Pancreas (tissue), 10 donors: Measurements from ENCODE around the gene TEX9. TPM values are rescaled to one million over a fixed set of nuclear protein-coding genes. Genes with fewer than 3 reads are reported as not detected.

Experiments
- ATAC-seq, 4 donors: fragments of 200-7000 bp; cut with Tn5 transposase; one replicate each; pipeline versions ENCODE4 v1.8.0 to v1.9.1; 2020; ENCODE audit warnings: mild to moderate bottlenecking in 4 of 4, moderate library complexity in 4 of 4
- DNase-seq, 6 donors: peaks; one replicate each; pipeline ENCODE4 v3.0.0-alpha.2; 2020
- FAIRE-seq: peaks from 2 replicates; lab custom pipeline; 2012; peaks lifted over from hg19 to GRCh38; lab: Jason Lieb, UNC
- H3K27ac ChIP-seq, 4 donors: fragments of 200-600 bp; sonication (generic); 1 replicate in 3 of 4; 2 replicates in 1 of 4; pipeline versions ENCODE4 v1.5.0 to v1.8.0; 2020
- H3K27me3 ChIP-seq, 4 donors: fragments of 200-600 bp; one replicate each; pipeline ENCODE4 v1.8.0; 2021
- H3K36me3 ChIP-seq, 3 donors: fragments of 200-600 bp; sonication (generic) in 1 of 3; one replicate each; pipeline versions ENCODE4 v1.5.0 to v1.8.0; 2020 to 2021
- H3K4me1 ChIP-seq, 3 donors: fragments of 200-600 bp; one replicate each; pipeline ENCODE4 v1.8.0; 2021
- H3K4me3 ChIP-seq, 4 donors: fragments of 200-600 bp; sonication (generic) in 2 of 4; one replicate each; pipeline versions ENCODE4 v1.5.0 to v1.8.0; 2020 to 2021
- H3K9me3 ChIP-seq, 4 donors: fragments of 200-600 bp; one replicate each; pipeline ENCODE4 v1.8.0; 2021
- CTCF ChIP-seq, 4 donors: fragments of 200-600 bp; sonication (generic) in 3 of 4; IDR thresholded peaks; one replicate each; pipeline versions ENCODE4 v1.5.0 to v1.8.0; 2021; ENCODE audit warnings: antibody characterized with exemption in 4 of 4
- WGBS, 2 donors: extraction: QIAGEN DNeasy Blood & Tissue Kit; methylation state at CpG; one replicate each; pipeline ENCODE4 v1.1.7; 2013; 5-methylcytosine and 5-hydroxymethylcytosine counted together
- intact Hi-C, 3 donors: fragments of 100-400 bp; cut with DNase I; formaldehyde crosslinking; loops; one replicate each; pipeline versions ENCODE4 v1.11.1 to v1.14.2; 2022
- polyA plus RNA-seq, 2 donors: library from polyadenylated mRNA; stranded (reverse); fragments of 200-250 nt; gene quantifications; one replicate each; pipeline ENCODE4 v1.2.3, GENCODE V29; 2013
- total RNA-seq, 6 donors: library from RNA; stranded (reverse); fragmentation: NEBNext Ultra II Directional in 4 of 6; extraction: Animal tissue kit (Norgen Biotek cat#: 25700) in 4 of 6; gene quantifications; one replicate each; pipeline versions ENCODE4 v1.2.1 to v1.2.4, GENCODE V29; 2021 to 2023
- donor health status: healthy with polysubstance abuse.
- donor health status: DM: no; HTN: no; CAD: no; lungs with moderate emphysema.
- donor health status: DM: no; HTN: no; CAD: no.
- donor health status: control.
- donor health status: control.
- donor health status: Bipolar disorder and iron deficiency.
- donor health status: DM: yes; HTN: yes; CAD: no.
- donor health status: DM: no; HTN: no; CAD: no.
- donor health status: DM: no; HTN: no; CAD: no.
- donor health status: DM: yes; HTN: yes; CAD: no.

TEX9 gene
- total and polyA plus RNA-seq, 8 donors = 1.6 to 9.3 (median 4.7) TPM

DNA sequence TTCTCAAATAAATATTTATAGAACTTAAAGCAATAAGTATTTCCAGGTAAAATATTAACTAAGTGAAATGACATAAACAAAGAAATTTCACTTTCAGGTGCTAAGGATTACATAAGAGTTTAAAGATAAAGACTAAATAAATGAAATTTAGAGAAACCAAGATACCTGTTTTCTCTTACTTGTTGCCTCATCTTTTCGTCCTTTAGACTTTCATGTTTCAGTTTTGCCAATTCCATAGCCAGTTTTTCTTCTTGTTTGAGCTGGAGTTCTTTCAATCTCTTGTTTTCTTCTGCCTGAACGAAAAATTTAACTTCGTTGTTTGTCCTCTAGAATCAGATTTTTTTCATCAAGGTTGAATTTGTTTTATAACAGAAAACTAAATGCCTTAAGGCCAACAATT is 91.0 kb downstream of the TEX9 start:
- Histone ChIP-seq H3K27me3 (no peaks in the 10 kb centered on the region), H3K4me1 (no peaks in the 10 kb centered on the region), H3K36me3 (no peaks in the 10 kb centered on the region), H3K27ac (no peak overlapping the region), H3K4me3 (no peak overlapping the region), H3K9me3 (no peaks in the 10 kb centered on the region)
- ATAC-seq = no peak
- WGBS, 2 donors = 40 to 46% methylated on average over 3 of the region's 3 CpGs
- no peak for DNase-seq
- FAIRE-seq = no peak
- TF ChIP-seq CTCF (IDR thresholded peaks at IDR 0.05) = no peak
- intact Hi-C loops = no loop called here

GRCh38 chr15:56459096-56459495 is 93.9 kb downstream of the TEX9 start:
- no peak for DNase-seq
- WGBS, 2 donors = 92 to 97% methylated on average over 2 of the region's 2 CpGs
- H3K27me3 ChIP-seq = no peaks in the 10 kb centered on the region
- H3K9me3 ChIP-seq = no peaks in the 10 kb centered on the region
- ATAC-seq = no peak
- no peak overlapping the region for H3K4me3 ChIP-seq
- no peak overlapping the region for H3K27ac ChIP-seq
- intact Hi-C loops = no loop called here
- H3K4me1 ChIP-seq = peaks cover 0 to under 1% (median 0%) of the 10 kb centered on the region in 3 donors
- no peak for FAIRE-seq
- no peaks in the 10 kb centered on the region for H3K36me3 ChIP-seq
- no peak for TF ChIP-seq CTCF (IDR thresholded peaks at IDR 0.05)

DNA sequence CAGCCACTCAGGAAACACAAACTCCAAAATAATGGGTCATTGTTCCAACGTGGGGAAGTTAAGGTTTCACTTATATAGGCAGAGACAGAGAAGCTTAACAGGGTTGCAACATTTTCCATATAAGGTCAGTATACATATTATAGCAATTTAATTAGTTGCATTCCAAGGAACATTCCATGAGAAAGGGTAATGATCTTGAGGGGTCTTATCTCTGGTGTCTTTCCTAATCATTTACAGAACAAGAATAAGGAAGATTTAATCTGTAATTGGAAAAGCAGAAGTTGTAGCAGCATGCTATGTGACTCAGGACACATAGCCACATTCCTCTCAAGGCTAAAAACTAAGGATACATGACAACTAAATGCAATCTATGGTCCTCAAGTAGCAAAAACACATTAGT is 94.8 kb downstream of the TEX9 start:
- FAIRE-seq (no peak), ATAC-seq (no peak)

DNA sequence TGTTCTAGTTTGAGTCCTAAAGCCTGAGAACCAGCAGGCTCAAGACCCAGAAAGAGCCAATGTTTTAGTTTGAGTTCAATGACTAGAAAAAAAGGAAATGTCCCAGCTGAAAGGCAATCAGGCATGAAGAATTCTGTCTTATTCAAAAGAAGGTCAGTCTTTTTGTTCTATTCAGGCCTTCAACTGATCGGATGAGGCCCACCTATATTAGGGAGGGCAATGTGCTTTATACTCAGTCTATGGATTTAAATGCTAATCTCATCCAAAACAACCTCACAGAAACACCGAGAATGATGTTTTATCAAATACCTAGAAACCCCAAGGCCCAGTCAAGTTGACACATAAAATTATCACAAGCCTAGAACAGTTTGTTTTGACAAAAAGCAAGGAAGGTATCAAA is 95.7 kb downstream of the TEX9 start:
- H3K27ac ChIP-seq = no peak overlapping the region
- 85 to 94% methylated on average over 2 of the region's 2 CpGs for WGBS, 2 donors
- H3K36me3 ChIP-seq = no peaks in the 10 kb centered on the region
- peaks cover 0 to 3% (median 0%) of the 10 kb centered on the region in 3 donors for H3K4me1 ChIP-seq
- H3K4me3 ChIP-seq = no peak overlapping the region
- intact Hi-C loops = no loop called here
- DNase-seq (no peak), FAIRE-seq (no peak), ATAC-seq (no peak)
- H3K27me3 ChIP-seq = no peaks in the 10 kb centered on the region
- no peaks in the 10 kb centered on the region for H3K9me3 ChIP-seq
- no peak for TF ChIP-seq CTCF (IDR thresholded peaks at IDR 0.05)

More for the DNA sequence above, 94.8 kb downstream of the TEX9 start:
- no peak for DNase-seq
- H3K27ac ChIP-seq = no peak overlapping the region
- H3K4me1 ChIP-seq = peaks cover 0 to 3% (median 0%) of the 10 kb centered on the region in 3 donors
- TF ChIP-seq CTCF (IDR thresholded peaks at IDR 0.05) = no peak
- intact Hi-C loops = no loop called here
- H3K9me3 ChIP-seq = no peaks in the 10 kb centered on the region
- no peaks in the 10 kb centered on the region for H3K36me3 ChIP-seq
- H3K4me3 ChIP-seq = no peak overlapping the region
- no peaks in the 10 kb centered on the region for H3K27me3 ChIP-seq
- WGBS, 2 donors = 27 to 42% methylated on average over 1 of the region's 1 CpG

DNA sequence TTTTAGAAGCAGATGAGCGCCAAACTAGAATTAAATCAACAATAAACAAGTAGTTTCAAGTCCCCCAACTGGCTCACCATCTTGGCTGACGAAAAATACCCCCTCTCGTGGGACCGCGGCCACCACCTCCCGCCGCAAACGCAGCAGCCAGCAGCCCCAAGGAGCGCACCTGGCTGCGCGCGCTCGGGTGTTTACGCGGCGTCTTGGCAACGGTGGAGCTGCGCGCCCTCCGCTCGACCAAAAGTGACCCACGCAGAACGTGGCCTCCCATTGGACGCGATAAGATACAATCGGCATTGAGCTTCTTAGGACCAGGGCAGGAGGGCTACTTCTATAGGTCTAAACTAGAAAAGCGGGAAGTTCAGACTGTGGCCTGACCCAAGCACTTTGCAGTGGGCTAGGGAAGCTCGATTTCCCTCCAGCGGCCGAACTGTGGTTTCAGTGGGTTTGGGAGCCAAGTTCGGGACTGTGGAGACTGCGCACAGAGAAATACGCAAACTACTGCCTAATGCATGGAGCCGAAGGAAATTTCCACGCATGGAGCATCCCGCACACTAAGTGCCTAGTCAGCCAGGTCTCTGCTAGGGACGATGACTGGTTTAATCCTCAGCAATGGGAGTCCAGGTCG is 99.8 kb downstream of the TEX9 start, which contains the start of gene MNS1:
Gene MNS1 (minus strand): TSS at position 245 of the 628 bp plus-strand sequence. CDS start 165 bp downstream, at position 80.
- Histone ChIP-seq H3K4me1 (peaks cover 0 to 7% (median 0%) of the 10 kb centered on the region in 3 donors), H3K36me3 (no peaks in the 10 kb centered on the region), H3K4me3 (peak within 1 kb of the TSS; percentile 29 to 55 (median 46)), H3K27me3 (no peaks in the 10 kb centered on the region), H3K27ac (peak within 1 kb of the TSS in 2 of 4 donors; percentile 32 to 33), H3K9me3 (no peaks in the 10 kb centered on the region)
- ATAC-seq (peak; percentile 99 to 100 (median 99)), FAIRE-seq (peak; percentile 37), DNase-seq (peak; percentile 87 to 94 (median 90))
- intact Hi-C loops = no loop called here
- no peak for TF ChIP-seq CTCF (IDR thresholded peaks at IDR 0.05)
- 1 to 3% methylated on average over 38 of the region's 38 CpGs for WGBS, 2 donors
